Effector memory CD4-positive, alpha-beta T cell (primary cell): ENCODE results near the gene NOL4L.

Experiments
- DNase-seq, 3 donors: peaks; one replicate each; pipeline ENCODE4 v3.0.0-alpha.2; 2020
- H3K27ac ChIP-seq: 2 replicates; pipeline ENCODE4 v1.7.0; 2013; ENCODE audit warnings: mild to moderate bottlenecking, low read length, moderate library complexity; ENCODE audit not compliant: insufficient read depth, poor library complexity, severe bottlenecking
- H3K27me3 ChIP-seq: replicated peaks from 2 replicates; pipeline ENCODE4 v1.7.0; 2013; ENCODE audit warnings: mild to moderate bottlenecking, low read length; ENCODE audit not compliant: insufficient read depth, control insufficient read depth, poor library complexity, severe bottlenecking
- H3K36me3 ChIP-seq: 2 replicates; pipeline ENCODE4 v1.7.0; 2013; ENCODE audit warnings: mild to moderate bottlenecking, low read length, moderate library complexity; ENCODE audit not compliant: control insufficient read depth, insufficient read depth
- H3K4me1 ChIP-seq: 2 replicates; pipeline ENCODE4 v1.7.0; 2013; ENCODE audit warnings: low read length, mild to moderate bottlenecking; ENCODE audit not compliant: control insufficient read depth, insufficient read depth, poor library complexity, severe bottlenecking
- H3K4me3 ChIP-seq: 2 replicates; pipeline ENCODE4 v1.7.0; 2013; ENCODE audit warnings: low read length, low read depth, mild to moderate bottlenecking; ENCODE audit not compliant: insufficient read depth, poor library complexity, severe bottlenecking
- H3K9me3 ChIP-seq: 2 replicates; pipeline ENCODE4 v1.7.0; 2013; ENCODE audit warnings: mild to moderate bottlenecking, low read length, moderate library complexity; ENCODE audit not compliant: control insufficient read depth

The NOL4L gene

DNA sequence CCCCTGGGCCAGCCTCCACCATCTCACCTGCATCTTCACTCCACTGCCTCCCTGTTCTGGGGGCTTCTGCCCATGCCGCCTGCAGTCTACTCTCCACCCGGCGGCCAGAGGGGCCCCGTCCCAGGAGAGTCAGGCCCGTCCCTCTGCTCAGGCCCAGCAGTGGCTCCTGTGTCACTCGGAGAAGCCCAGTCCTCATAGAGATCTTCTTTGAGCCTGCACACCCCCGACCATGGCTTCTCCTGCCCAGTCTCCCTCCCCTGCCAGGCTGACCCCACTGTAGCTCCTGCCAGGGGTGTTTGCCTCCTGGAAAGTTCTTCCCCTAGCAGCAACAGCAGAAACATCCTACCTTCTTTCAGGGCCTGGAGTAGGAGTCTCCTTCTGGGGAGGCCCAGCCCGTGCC lies 22.2 kb upstream of the NOL4L start:
- H3K4me1 ChIP-seq = no peaks in the 10 kb centered on the region
- H3K27ac ChIP-seq = no peak overlapping the region
- H3K9me3 ChIP-seq = no peaks in the 10 kb centered on the region
- no peak overlapping the region for H3K4me3 ChIP-seq
- H3K36me3 ChIP-seq = no peaks in the 10 kb centered on the region
- DNase-seq = no peak
- no peaks in the 10 kb centered on the region for H3K27me3 ChIP-seq

DNA sequence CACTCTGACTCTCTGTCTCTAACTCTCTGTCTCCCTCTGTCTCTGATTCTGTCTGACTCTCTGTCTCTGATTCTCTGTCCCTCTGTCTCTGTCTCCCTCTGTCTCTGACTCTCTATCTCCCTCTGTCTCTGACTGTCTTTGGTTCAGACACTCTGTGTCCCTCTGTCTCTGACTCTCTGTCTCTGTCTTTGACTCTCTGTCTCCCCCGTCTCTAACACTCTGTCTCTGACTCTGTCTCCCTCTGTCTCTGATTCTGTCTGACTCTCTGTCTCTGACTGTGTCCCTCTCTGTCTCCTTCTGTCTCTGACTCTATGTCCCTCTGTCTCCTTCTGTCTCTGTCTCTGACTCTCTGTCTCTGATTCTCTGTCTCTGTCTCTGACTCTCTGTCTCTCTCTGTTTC lies 21.7 kb upstream of the NOL4L start:
- no peak for DNase-seq
- Histone ChIP-seq H3K27me3 (no peaks in the 10 kb centered on the region), H3K4me1 (no peaks in the 10 kb centered on the region), H3K27ac (no peak overlapping the region), H3K4me3 (no peak overlapping the region), H3K36me3 (no peaks in the 10 kb centered on the region), H3K9me3 (no peaks in the 10 kb centered on the region)

DNA sequence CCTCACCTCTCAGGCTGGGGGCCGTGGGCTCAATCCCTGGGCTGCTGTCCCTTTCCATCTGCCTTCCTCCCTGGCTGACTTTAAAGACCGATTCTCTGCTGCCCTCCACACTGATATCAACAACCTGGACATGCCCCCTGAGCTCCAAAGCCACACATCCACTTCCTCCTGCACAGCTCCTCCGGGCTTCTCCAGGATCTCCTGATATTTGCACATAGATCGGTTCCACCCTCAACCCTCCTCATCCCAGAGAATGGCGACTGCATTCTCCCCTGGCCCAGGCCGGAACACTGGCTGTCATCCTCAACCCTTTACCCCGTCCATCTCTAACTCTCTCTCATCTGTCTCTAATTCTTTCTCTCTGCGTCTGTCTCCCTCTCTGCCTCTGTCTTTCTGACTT lies 21.0 kb upstream of the NOL4L start:
- Histone ChIP-seq H3K27ac (no peak overlapping the region), H3K4me1 (no peaks in the 10 kb centered on the region), H3K36me3 (no peaks in the 10 kb centered on the region), H3K27me3 (no peaks in the 10 kb centered on the region), H3K9me3 (no peaks in the 10 kb centered on the region), H3K4me3 (no peak overlapping the region)
- no peak for DNase-seq

DNA sequence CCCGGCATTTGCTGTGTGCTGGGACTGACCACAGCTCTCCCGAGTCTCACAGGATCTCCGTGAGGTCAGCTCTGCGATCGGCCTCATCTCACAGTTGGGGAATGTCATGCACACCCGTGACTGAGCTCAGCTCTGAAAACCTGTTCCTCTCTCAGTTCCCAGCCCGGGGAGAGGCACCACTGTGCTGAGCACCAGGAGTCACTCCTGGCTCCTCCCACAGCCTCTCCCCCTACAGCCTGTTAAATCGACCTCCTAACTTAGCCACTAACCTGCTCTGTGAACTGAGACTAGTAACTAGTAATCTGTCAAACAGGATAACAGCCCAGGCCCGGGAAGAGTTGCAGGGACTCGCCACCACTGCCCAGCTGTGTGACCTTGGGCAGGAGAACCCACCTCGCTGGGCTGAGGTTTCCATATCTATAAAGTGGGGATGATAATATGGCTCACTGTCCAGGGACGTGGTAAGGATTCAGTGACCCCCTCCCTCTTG lies 20.1 kb upstream of the NOL4L start:
- no peaks in the 10 kb centered on the region for H3K9me3 ChIP-seq
- DNase-seq = no peak
- H3K4me3 ChIP-seq = no peak overlapping the region
- no peaks in the 10 kb centered on the region for H3K27me3 ChIP-seq
- no peaks in the 10 kb centered on the region for H3K4me1 ChIP-seq
- no peaks in the 10 kb centered on the region for H3K36me3 ChIP-seq
- no peak overlapping the region for H3K27ac ChIP-seq

DNA sequence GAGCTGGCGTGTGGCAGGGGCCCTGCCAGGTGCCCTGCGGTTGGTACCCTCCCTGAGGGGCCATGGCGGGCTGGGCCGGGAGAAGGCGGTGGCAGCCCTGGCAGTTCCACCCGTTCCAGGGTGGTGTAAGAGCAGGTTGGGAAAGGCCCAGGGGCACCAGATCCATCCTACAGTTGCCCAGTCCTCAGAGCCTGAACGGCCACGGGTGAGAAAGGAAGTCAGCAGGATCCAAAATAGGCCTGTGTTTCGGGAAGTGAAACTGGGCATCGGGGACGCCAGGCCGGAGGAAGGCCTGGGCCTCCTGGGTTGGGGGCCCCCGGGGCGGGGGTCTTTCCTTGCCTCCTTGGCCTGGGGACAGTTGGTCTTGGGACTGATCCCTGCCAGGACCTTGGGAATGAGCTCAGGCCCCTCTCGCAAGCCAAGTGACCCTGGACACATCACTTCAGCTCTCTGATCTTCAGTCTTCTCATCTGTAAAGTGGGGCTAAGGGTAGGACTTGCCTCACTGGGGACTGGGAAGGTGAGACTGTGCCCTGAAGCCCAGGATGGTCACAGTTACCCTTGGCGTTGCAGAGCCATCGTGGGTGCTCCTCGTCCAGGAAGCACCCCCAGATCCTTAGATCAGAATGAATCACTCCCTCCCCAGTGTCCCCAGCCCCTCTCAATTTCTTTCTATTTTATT lies 18.1 kb upstream of the NOL4L start:
- Histone ChIP-seq H3K36me3 (no peaks in the 10 kb centered on the region), H3K4me1 (no peaks in the 10 kb centered on the region), H3K9me3 (no peaks in the 10 kb centered on the region), H3K4me3 (no peak overlapping the region), H3K27ac (no peak overlapping the region), H3K27me3 (no peaks in the 10 kb centered on the region)
- DNase-seq = no peak

DNA sequence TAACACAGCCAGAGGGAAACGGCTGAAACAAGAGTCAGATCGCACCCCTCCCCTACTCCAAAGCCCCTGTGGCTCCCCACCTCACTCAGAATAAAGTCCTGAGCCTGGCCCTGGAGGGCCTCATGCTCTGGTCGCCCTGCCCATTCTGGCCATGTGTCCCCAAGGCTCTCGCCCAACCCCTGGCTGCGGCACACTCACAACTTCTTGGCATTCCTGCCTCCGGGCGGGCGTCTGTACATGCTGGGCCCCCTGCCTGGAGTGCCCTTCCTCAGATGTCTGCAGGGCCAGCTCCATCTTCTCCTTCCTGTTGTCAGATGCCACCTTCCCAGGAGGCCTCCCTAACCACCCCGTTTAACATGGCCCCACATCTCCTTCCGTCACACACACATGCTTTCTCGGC lies 17.1 kb upstream of the NOL4L start:
- no peak overlapping the region for H3K4me3 ChIP-seq
- H3K4me1 ChIP-seq = no peaks in the 10 kb centered on the region
- no peaks in the 10 kb centered on the region for H3K36me3 ChIP-seq
- H3K27me3 ChIP-seq = no peaks in the 10 kb centered on the region
- no peak for DNase-seq
- no peaks in the 10 kb centered on the region for H3K9me3 ChIP-seq
- H3K27ac ChIP-seq = no peak overlapping the region

DNA sequence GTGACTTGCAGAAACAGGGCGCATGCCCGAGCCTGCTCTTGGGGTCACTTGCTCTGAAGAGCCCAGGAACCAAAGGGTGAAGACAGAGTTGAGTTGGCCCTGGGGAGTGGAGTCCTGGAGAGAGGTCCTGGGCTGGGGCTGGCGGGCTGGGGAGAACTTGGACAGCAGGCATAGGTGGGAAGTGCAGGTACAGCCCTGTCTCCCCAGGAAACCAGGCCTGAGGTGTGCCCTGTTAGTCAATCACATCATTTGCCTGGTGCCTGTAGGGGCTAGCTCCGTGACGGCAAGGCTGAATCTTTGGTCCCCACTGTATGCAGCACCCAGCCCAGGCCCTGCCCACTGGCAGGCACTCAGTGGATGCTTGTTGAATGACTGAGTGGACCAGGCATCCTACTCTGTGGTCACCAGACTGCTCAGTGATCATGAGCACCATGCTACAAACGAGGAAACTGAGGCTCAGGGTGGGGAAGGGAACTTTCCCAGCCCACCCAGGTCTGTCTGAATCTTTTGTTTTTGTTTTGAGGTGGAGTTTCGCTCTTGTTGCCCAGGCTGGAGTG lies 15.6 kb upstream of the NOL4L start:
- no peaks in the 10 kb centered on the region for H3K27me3 ChIP-seq
- no peak overlapping the region for H3K4me3 ChIP-seq

DNA sequence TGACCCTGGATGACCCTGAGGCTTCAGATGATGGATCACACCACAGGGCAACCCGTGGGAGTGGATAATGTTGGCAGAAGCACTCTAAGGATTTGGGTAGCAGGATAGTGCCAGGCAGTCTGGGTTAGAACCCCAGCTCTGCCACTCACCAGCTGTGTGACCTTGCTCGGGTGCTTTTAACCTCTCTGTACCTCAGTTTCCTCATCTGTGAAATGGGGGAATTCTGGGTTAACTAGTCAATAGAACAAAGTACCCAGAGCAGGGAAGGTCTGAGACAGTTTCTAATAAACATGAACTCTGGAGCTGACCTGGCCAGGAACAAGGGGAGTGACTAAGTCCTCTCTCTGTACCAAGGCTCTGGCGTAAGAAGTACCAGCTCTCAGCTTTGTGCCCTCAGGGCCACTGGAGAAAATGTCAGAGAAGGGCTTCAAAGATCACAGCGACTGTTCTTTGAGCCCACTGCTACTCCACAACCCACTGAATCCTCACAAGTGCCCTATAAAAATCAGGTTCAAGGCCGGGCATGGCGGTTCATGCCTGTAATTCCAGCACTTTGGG lies 14.7 kb upstream of the NOL4L start:
- H3K27me3 ChIP-seq = no peaks in the 10 kb centered on the region

More for the DNA sequence above, 15.6 kb upstream of the NOL4L start:
- H3K9me3 ChIP-seq = no peaks in the 10 kb centered on the region
- no peaks in the 10 kb centered on the region for H3K36me3 ChIP-seq
- DNase-seq = no peak
- no peaks in the 10 kb centered on the region for H3K4me1 ChIP-seq
- H3K27ac ChIP-seq = no peak overlapping the region

DNA sequence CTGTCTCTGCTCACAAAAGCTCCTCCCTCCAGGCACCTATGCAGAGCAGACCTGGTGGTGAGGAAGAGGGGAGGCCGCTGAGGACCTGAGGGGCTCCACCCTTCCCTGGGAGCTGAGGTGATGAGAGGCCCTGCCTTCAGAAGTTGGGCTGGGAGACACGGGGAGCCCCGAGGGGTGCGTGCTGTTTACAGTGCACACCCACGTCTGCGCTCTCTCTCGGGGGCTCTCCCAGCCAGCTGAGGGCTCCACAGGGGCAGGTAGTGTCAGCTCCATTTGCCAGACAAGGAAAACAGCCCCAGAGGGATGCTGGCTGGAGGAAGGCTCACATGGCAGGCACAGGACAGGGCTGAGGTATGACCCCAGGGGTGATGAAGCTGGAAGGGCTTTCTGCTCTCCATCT lies 13.5 kb upstream of the NOL4L start:
- Histone ChIP-seq H3K27me3 (no peaks in the 10 kb centered on the region), H3K9me3 (no peaks in the 10 kb centered on the region), H3K36me3 (no peaks in the 10 kb centered on the region), H3K4me1 (no peaks in the 10 kb centered on the region), H3K27ac (no peak overlapping the region), H3K4me3 (no peak overlapping the region)
- DNase-seq = no peak

More for the DNA sequence above, 14.7 kb upstream of the NOL4L start:
- no peaks in the 10 kb centered on the region for H3K9me3 ChIP-seq
- no peak overlapping the region for H3K27ac ChIP-seq
- no peak overlapping the region for H3K4me3 ChIP-seq
- no peaks in the 10 kb centered on the region for H3K36me3 ChIP-seq
- no peaks in the 10 kb centered on the region for H3K4me1 ChIP-seq
- DNase-seq = no peak

DNA sequence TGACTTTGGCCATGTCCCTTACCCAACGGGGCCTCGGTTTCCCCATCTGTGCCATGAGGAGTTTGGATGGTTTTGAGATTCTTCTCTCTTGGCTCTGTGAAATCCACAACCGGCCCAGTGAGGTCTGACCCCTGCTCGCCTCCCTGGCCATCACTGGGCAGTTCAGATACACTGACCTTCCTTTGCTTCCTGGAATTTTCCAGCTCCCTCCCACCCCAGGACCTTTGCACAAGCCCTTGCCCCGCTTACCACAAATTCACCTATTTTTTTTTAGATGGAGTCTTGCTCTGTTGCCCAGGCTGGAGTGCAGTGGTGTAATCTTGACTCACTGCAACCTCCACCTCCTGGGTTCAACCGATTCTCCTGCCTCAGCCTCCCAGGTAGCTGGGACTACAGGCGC lies 12.6 kb upstream of the NOL4L start:
- H3K27ac ChIP-seq = no peak overlapping the region
- no peaks in the 10 kb centered on the region for H3K9me3 ChIP-seq
- no peak overlapping the region for H3K4me3 ChIP-seq
- H3K27me3 ChIP-seq = no peaks in the 10 kb centered on the region
- no peaks in the 10 kb centered on the region for H3K4me1 ChIP-seq
- DNase-seq = no peak
- H3K36me3 ChIP-seq = no peaks in the 10 kb centered on the region
